ENCODE measurements around the gene DOK5. TPM values are rescaled to one million over a fixed set of nuclear protein-coding genes. Genes with fewer than 3 reads are reported as not detected.

The DOK5 gene
- total and polyA plus RNA-seq, 2 of the 8 experiments (the other 6 are each of a cell fraction or from before 2014, with no cell fraction given) = 8.9 to 15.0 TPM

- Histone ChIP-seq H2BK20ac (ENCODE audit: low read length) (no peak overlapping the region), H4K5ac (ENCODE audit: insufficient read length, low read depth, low read length) (no peak overlapping the region), H2BK15ac (ENCODE audit: low read length) (no peak overlapping the region), H3K4me2 (ENCODE audit: insufficient read depth in 1 of 2, low read depth in 2 of 2, low read length in 2 of 2) (no peak overlapping the region), H3K36me3 (ENCODE audit: control insufficient read depth in 2 of 4, insufficient read depth in 4 of 4, low read length in 3 of 4) (no peaks in the 10 kb centered on the region), H3K23me2 (ENCODE audit: low read depth, low read length) (no peaks in the 10 kb centered on the region), H2AFZ (ENCODE audit: low read length) (peak overlapping the region; percentile 91; the same call in 1 of the 2 replicates), H3K4ac (replicated peaks; ENCODE audit: insufficient read length, low read depth, low read length) (no peak overlapping the region), H3K18ac (ENCODE audit: extremely low read depth, low read length) (no peak overlapping the region), H3K56ac (replicated peaks; ENCODE audit: insufficient read length, low read depth, low read length) (no peak overlapping the region), H3K23ac (ENCODE audit: insufficient read length) (no peak overlapping the region), H2BK12ac (ENCODE audit: low read depth, low read length) (no peak overlapping the region), H3K9me3 (ENCODE audit: insufficient read depth in 2 of 2, low read depth in 1 of 2, low read length in 1 of 2) (peaks cover 0 to 4% of the 10 kb centered on the region in 2 experiments; a peak in 2 of 4 replicates), H4K8ac (ENCODE audit: extremely low read depth, insufficient read depth, low read length) (no peak overlapping the region), H3K4me1 (replicated peaks in 1 of 4; ENCODE audit: control insufficient read depth in 3 of 4, insufficient read depth in 4 of 4, low read length in 3 of 4) (no peaks in the 10 kb centered on the region), H4K20me1 (replicated peaks in 1 of 2; ENCODE audit: control insufficient read depth in 1 of 2, insufficient read depth in 2 of 2, low read length in 2 of 2) (no peaks in the 10 kb centered on the region), H3K27ac (ENCODE audit: low read depth, low read length) (no peak overlapping the region), H3K4me3 (ENCODE audit: extremely low read depth in 1 of 4, insufficient read depth in 2 of 4, low read depth in 3 of 4, low read length in 4 of 4) (no peak overlapping the region), H3K79me2 (ENCODE audit: control insufficient read depth in 1 of 2, insufficient read depth in 2 of 2, low read length in 2 of 2) (no peaks in the 10 kb centered on the region), H3K9ac (replicated peaks in 1 of 4; ENCODE audit: extremely low read depth in 1 of 4, low read depth in 3 of 4, low read length in 3 of 4) (no peak overlapping the region), H3K79me1 (ENCODE audit: low read depth, low read length) (no peaks in the 10 kb centered on the region), H2BK120ac (replicated peaks; ENCODE audit: low read depth, low read length) (no peak overlapping the region), H2AK5ac (ENCODE audit: low read depth, low read length) (no peak overlapping the region), H3K27me3 (replicated peaks in 1 of 4; ENCODE audit: control insufficient read depth in 3 of 4, extremely low read depth in 1 of 4, insufficient read depth in 3 of 4, low read length in 3 of 4) (no peaks in the 10 kb centered on the region), H2BK5ac (ENCODE audit: low read depth, low read length) (no peak overlapping the region), H3K14ac (ENCODE audit: insufficient read length) (no peak overlapping the region), H4K91ac (replicated peaks; ENCODE audit: insufficient read length, low read length) (no peak overlapping the region)
- TF ChIP-seq HDAC2 (IDR thresholded peaks at IDR 0.05; ENCODE audit: borderline replicate concordance in 1 of 2, low read depth in 2 of 2, low read length in 2 of 2) = no peak
- no peak for TF ChIP-seq SIN3A (conservative IDR thresholded peaks at IDR 0.05 in 1 of 2, IDR thresholded peaks at IDR 0.05 in 1 of 2; ENCODE audit: low read depth in 1 of 2, low read length in 2 of 2)
- no peak for TF ChIP-seq ATF2 (IDR thresholded peaks at IDR 0.05; ENCODE audit: low read length)
- no peak for TF ChIP-seq RFX5 (IDR thresholded peaks at IDR 0.05; ENCODE audit: borderline replicate concordance, low read depth, low read length)
- no peak for TF ChIP-seq ZNF274 (IDR thresholded peaks at IDR 0.05; ENCODE audit: borderline replicate concordance, extremely low read depth, low read length)
- DNase-seq (ENCODE audit: low read depth in 1 of 2, low spot score in 2 of 2) (no peak), FAIRE-seq (no peak)
- WGBS, 2 experiments (ENCODE audit: extremely low coverage in 1 of 2, insufficient coverage in 1 of 2, insufficient read length in 1 of 2, insufficient replicate concordance in 2 of 2, low coverage in 1 of 2, low lambda C conversion rate in 2 of 2, missing lambda C conversion rate in 1 of 2) = 94% methylated on average over 4 of the region's 4 CpGs; no CpG with 5 or more reads in 1 of the 2 experiments
- ChIA-PET CTCF (ENCODE audit: partially characterized antibody) (interaction anchor here (0.6 to 1.6 kb wide), 4 partner anchors 9 to 222 kb away, joined by 3 to 4 read pairs (median 4); no protein-coding TSS in a partner anchor), POLR2A (ENCODE audit: partially characterized antibody) (no interaction called here)
Measured at GRCh38 chr20:54459279-54459678, 16.1 kb upstream of the DOK5 start.
